Stimulated activated CD4-positive, alpha-beta T cell treated with anti-CD3 and anti-CD28 coated beads, TNF-alpha, amount 100 ng/mL, for 48 hours (primary cell): ENCODE data around the gene POLR3A.
"Not testable (repeated sequence)": the region's sequence is repeated elsewhere in the genome, so short reads cannot be mapped to it uniquely, and the experiment has no call there.

Experiments
- DNase-seq, 3 donors: peaks; one replicate each; pipeline ENCODE4 v3.0.0-alpha.2; 2020; ENCODE audit warnings: low read depth in 3 of 3

POLR3A gene

DNA sequence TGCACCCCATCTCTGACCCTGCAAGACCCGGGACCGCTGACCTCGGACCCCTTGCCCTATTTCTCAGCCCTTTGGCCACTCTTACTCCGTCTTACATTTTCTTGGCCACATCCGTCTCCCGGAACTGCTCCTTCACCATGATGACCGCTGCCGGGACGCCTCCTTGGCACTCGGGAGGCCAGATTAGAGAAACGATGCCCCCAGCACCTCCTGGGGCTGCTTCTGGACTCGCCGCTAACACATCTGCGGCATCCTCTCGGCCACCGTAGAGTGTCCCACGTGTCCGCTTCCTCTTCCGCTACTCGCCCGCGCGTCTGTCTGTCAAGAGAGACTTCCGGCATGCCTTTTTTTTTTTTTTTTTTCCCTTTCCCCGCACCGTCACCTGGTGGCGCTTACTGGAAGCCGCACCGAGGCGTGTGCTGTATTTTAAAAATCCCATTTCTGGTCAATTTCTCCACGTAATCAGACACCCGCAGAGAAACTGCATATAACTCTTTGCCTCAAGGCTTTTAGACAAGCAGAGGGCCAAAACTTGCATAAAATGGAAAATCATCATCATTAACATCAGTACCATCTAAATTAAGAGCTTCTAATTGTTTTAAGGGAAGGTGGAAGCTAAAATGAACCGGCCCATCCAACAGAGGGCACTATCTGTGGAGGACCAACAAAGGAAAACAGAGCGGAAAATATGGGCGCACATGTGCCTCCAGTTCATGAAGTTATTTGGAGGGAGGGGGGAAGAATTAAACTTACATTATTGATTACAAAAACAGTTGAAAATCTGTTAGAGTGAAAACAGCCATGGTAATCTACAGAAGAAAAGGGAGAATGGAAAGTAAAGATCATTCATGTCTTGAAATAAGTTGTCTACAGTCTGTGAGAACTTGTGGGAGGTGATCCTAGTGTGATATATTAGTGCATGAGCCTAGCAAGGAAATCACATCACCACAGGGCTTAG is at the start of gene POLR3A:
POLR3A (minus strand) TSS at position 247 of the 958 bp plus-strand sequence; CDS start at position 139, 108 bp downstream.
- DNase-seq, result peak; percentile 84 to 88 (median 87)

DNA sequence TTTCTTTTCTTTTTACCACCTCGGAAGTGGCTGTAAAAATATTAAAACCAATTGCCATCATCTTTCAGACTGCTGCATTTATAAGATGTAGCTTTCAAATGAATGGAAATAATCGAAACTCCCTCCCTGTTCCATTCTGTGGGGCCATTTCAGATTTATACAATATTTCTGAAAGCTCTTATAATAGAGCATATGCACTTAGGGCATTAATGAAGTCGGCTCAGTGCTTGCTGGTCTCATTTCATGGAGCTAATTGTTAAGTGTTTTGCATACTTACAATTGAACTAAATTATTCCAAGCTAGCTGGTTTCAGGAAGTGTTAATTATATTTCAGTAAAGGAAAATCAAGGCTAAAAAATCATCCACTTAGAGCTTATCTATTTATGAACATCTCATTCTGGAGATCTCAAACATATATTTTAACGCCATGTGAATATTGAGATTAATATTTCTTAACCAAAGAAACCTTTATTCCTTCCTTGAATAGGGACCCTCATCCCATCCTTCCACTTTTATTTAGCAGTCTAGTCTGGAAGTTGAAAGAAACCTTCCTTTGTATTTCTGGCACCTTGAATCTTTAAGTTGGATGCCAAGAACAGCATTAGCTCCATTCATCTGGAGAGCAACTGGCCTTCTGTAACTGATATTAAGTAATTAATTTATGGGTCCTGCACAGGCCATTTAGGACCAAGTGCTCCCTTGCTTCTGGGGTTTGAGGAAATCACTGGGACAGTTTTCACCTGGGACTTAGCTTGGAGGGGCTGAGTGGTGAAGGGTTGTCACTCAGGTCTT is 49.4 kb upstream of the POLR3A start:
- DNase-seq, result no peak

DNA sequence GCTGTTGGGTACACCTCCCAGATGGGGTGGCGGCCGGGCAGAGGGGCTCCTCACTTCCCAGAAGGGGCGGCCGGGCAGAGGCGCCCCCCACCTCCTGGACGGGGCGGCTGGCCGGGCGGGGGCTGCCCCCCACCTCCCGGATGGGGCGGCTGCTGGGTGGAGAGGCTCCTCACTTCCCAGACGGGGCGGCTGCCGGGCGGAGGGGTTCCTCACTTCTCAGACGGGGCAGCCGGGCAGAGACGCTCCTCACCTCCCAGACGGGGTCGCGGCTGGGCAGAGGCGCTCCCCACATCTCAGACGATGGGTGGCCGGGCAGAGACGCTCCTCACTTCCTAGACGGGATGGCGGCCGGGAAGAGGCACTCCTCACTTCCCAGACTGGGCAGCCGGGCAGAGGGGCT is 46.5 kb upstream of the POLR3A start:
- not testable (repeated sequence) for DNase-seq

DNA sequence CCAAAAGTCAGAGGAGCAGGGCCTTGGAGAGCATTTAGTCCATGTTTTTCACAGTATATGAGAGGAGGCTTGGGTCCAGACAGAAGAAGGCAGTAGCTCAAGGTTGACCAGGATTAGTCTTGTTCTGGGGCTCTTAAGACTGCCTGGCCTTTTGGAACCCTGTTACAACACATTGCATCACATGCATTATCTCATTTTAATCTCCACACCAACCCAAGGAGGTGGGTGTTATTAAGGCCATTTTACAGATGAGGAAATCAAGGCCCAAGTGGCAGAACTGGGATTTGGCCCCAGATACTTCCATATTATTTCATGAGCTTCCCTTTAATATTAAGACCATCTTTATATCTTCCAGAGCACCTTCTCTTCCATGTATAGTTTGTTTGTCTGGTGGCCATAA is 43.2 kb upstream of the POLR3A start:
- no peak for DNase-seq

DNA sequence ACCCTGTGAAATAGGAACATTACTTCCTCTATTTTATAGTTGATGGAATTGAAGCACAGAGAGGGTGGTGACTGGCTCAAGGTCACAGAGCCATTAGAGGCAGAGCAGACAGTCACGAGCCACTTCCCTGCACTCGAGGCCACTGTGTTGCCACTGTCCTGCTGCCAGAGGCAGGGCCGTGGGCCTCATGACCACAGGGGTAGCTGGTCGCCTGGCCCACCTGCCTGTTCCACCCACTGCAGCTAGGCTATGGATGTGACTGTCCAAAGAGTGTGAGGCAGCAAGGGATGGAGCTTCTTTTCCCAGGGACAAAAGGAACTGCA is 42.5 kb upstream of the POLR3A start:
- DNase-seq, result no peak

DNA sequence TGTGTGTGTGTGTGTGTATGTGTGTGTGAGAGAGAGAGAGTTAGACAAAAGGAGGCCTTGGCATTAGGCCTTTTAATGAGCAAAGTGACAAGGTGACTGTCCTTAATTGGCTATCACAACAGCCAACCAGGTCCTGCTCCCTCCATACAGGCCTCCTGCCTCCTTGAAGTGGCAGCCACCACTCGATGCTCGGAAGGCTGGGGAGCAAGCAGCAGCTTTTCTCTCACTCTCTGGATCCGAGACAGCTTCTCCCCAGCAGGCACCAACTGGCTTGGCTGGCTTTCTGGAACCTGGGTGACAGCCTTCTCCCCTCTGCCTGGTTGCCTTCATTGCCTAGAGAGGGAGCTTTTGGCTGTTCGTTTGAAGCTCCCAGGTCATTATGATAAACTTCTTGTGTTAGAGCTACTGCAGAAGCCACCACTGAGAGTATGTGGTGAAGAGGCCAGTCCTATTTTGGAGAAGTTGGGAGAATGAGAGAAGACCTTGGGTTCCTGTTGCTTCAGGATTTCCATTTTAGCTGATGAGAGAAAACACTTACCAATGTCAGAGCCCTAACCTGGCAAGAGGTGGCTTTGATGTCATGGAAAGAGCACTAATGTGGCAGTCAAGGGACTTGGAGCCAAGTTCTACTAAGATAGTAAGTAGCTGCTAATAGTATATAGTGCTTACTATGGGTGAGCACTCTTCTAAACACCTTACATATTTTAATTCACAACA is 42.0 kb upstream of the POLR3A start:
- DNase-seq, result no peak

DNA sequence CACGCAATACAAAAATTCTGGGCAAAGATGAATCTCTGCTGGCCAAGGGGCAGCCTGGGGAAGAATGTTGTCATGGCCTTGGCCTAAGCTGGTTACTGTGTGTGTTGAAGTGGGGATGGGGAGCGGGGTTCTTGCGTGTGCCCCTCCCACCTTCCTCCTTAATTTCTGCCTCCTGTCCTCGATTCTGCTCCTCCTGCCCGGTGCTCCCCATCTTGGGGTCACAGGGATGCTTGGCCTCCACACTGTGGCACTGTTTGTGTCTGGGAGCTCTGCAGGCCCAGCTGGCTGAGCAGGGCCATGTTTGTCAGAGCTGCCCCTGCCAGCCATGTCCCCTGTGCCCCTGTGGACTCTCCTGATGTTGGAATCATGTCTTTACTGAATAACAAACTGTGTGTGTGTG is 41.4 kb upstream of the POLR3A start:
- DNase-seq, result no peak

DNA sequence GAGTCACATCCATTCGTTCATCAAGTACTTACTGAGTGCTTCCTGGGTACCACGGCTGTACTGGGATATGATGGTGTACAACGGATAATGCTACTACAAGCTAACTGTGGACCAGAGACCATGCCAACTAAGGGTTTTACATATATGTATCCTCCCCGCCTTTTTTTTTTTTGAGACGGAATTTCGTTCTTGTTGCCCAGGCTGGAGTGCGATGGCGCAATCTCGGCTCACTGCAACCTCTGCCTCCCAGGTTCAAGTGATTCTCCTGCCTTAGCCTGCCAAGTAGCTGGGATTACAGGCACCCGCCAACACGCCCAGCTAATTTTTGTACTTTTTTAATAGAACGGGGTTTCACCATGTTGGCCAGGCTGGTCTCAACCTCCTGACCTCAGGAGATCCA is 40.7 kb upstream of the POLR3A start:
- DNase-seq, result not testable (repeated sequence)

DNA sequence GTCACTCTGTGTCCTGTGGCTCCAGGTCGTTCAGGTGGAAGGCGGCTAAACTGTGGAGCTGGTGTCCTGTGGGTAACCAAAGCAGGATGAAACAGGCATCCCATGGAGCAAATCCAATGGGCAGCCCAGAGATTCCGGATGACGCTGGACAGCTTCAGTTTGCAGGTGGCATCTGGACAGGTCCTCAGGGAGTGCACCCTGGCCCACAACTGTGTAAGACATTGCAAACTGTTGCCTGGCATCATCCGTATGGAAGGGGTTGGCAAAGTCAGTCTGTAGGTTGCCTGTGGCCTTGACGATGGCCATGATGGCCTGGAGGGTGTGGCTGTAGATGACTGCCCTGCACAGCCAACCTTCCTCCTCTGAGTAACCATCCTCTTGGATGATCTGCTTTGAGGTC is 39.8 kb upstream of the POLR3A start:
- no peak for DNase-seq

DNA sequence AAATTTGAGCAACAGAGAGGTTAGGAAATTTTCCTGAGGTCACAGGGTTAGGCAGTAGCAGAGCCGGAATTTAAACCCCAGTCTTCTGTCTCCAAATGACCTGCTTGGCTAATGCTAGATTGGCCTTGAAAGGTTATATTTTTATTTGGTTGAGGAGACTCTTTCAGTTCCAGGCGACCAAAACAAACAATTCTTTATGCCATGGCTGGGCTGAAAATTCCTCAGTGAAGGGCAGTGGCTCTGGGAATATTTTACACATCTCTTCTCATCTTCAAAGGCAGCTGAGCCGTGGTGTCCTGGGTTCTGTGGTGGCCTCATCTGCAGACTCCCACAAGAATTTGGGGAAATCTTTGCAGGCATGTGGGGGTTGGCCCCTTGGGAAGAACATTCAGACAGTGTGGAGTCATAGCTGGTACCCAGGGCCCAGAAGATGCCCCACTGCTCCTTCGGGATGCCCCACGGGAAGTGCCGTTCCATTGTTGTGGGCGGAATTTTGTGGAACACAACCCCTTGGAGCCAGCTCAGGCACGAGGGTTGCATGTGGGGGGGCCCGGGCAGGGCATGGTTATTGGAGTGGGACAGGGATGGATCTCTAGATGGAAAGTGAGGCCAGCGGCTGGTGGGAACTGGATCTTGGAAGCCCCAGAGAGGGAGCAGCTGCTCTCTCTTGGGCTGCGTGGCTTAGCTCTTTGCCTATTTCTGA is 37.6 kb upstream of the POLR3A start:
- no peak for DNase-seq

DNA sequence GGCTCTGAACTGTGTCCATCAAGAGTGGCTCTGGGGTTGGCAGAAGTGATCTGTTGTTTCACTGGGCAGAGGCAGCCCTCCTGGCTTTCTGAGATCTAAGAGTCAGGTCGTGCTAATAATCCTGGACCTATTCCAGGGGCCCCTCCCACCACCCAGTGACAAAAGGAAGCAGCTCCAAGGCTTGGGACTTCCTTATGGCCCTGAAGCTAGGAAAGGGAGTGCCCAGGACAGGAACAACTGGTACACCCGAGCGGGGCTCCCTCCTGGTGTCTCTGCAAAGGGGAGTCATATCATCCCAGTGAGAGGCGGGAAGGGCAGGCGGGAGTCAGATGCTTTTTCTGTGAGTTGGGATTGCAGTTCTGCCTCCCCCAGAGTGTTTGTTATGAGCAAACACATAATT is 36.7 kb upstream of the POLR3A start:
- DNase-seq, result no peak

DNA sequence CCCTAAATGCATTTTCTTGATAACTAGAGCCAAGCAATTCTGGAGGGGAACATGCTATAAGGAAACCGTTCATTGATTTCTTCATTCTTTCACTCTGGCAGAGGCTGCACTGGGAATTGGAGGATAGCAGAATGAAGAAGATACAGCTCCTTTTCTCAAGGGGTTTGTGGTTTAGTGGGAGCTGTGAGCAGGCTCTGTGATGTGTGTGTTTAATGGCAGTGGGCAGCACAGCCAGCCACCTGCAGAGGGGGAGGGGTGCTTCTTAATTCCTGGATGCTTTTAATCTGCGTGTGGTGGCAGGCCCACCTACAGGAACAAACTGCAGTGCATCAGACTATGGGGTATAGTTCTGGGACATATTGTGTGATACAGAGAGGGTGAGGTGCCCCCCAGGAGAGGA is 36.3 kb upstream of the POLR3A start:
- DNase-seq, result no peak

DNA sequence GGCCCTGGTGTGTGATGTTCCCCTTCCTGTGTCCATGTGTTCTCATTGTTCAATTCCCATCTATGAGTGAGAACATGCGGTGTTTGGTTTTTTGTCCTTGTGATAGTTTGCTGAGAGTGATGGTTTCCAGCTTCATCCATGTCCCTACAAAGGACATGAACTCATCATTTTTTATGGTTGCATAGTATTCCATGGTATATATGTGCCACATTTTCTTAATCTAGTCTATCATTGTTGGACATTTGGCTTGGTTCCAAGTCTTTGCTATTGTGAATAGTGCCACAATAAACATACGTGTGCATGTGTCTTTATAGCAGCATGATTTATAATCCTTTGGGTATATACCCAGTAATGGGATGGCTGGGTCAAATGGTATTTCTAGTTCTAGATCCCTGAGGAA is 35.6 kb upstream of the POLR3A start:
- DNase-seq, result not testable (repeated sequence)

DNA sequence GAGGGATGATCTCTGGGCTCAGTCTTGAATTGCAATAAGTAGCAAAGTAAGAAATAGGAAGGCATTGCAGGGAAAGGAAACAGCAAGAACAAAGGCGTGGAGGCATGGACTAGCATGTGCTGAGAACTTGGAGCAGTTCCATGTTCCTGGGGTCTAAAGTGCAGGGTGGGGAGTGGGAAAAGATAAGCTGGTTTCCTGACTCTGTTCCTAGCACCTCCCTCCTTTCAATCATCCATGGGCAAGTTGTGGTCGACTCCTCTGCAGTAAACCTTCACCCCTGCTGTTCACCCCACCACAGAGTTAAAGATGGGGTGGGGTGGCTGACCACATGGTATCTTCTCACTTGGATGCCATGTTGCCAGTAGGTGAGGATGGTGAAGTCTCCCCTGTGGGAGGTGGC is 33.9 kb upstream of the POLR3A start:
- DNase-seq, result no peak

DNA sequence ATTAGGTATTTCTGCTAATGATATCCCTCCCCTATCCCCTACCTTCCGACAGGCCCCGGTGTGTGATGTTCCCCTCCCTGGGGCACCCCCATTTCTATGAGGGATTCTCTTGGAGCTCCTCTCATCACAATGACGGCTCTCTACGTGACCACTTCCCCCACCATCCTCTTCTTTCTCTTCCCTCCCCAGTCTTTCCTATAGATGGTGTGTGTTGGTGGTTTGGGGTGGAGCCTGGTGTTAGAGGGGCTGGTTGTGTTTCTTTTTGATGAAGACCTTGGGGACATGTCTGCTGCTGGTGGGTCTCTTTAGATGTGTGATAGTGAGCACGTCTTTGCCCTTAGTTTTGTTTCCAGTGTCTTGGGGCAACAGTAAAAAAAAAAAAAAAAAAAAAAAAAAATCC is 33.0 kb upstream of the POLR3A start:
- no peak for DNase-seq

DNA sequence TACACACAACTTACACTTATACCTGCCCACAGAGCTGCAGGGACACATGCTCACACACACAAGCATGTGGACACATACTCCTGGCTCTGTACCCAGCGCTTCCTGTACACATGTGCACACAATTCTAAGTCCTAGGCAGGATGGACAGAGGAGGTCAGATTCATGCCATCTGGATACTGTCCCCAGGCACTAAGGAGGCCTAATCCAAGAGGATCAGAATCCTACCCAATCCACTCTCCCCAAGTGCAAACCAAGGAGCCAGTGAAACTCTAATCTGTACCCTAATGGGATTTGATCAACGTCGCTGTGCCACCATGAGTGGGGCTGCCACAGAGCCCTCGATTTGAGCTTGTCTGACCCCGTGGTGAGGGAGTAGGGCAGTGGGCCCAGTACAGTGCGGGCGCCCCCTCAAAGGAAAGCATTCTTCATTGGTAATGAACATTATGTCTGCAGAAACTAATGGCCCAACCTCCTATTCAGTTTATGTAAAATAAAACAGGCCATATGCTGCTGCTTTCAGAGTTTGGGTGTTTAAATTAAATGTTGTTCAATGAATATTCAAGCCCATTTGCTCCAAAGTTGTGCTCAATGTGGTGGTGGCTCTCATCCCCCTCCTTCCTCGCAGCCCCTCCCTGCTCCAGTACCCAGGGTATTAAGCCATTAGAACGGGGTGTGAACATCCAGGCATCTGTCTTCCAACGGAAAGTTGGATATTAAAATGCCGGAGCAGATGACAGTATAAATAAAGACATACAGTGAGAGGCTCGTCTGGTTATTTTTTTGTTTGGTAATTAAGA is 30.8 kb upstream of the POLR3A start:
- DNase-seq, result no peak

DNA sequence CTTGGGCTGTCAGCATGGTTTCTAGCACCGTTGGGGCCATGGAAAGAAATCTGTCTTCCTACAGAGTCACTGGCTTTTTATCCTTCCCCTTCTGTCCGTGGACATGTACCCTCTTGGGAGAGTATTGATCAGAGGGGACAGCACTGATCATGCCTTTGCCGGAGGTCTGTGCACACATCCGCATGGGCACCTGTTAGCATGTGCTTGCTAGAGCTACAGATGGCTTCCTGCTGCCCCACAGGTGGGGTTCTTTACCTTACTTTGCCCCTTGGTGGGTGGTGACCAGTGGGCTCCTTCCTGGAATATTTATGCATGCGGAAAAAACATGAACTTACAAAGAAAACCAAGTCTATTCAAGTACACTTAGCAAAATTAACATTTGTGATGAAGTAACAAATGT is 29.2 kb upstream of the POLR3A start:
- DNase-seq, result no peak

DNA sequence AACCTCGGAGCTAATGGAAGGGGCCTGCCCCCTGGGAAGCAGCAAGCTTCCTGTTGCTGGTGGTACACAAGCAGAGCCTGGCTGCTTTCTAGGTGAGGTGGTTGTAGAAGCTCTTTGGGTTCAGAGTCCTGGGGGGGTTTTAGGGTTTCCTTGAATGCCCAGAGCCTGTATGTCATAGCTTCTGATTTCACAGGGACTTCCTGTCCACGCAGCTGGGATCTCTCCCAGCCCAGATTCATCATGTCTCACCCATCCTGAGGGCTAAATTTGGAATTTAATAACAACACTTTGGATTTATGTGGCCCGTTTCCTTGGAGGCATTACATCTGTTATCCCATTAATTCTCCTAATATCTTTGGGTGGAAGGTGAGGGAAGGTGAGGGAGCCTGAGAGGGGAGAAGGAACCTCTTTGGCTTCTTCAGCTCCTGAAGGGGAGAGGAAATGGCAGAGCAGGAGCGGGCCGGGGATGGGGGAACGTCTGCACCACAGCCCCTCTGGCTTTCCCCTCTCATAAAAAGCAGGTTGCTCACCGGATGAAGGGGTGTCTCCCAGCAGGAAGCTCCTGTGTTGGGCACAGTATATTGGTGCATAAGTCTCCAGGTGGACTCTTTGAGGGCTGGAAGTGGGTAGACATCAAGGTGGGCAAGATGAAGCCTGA is 24.0 kb upstream of the POLR3A start:
- DNase-seq, result no peak

DNA sequence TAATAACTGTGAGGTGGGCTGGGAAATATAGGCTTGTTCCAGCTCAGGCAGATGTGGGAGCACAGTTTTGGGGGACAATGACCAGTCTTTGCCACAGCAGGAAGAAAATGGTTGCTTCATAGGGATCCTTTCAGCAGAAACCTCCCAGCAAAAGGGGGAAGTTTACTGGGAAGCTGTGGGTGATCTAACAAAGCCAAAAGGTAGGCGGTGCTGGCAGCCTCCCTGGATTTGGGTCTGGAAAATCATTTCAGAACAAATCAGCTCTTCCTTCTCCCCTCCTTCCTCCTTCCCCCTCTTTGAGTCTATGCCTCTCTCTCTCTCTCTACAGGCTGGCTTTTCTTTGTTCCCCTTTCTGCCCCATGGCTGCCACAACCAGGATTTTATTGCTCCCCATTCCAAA is 20.5 kb upstream of the POLR3A start:
- no peak for DNase-seq

DNA sequence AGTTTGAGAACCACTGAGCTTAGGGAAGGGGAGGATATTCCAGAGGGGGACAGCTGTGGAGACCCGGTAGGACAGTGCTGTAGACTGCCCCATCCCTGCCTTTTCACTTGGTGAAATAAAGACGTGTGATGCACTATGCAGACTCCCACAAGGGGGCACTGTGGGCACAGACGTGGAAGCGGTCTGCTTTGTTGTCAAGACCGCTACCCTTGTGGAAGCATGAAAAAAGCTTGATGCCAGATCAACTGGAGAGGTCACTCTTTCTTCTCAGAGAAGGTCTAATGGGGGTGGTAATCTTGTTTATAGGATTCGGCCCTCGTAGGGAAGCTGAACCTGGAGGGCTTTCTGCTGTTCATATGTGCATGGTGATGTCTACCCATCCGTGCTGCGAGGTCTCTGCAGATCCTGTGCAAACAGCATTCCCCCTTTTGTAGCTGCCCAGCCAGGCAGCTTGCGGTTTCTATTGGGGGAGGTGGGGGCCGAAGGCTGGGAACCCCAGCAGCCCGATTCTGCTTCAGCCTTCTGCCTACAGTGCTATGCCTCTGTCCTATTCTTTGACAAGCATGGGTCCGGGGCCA is 18.1 kb upstream of the POLR3A start:
- DNase-seq, result peak; percentile 59 to 76 (median 76)
